Dermis blood vessel endothelial cell (primary cell): ENCODE data around the gene TMEM41A. TPM values are rescaled to one million over a fixed set of nuclear protein-coding genes. Genes with fewer than 3 reads are reported as not detected.

Source experiments
- DNase-seq: peaks from one replicate; pipeline ENCODE4 v3.0.0; 2010
- total RNA-seq: library from RNA; depleted of rRNA; stranded (reverse); fragments of >200 nt; gene quantifications from 2 replicates; pipeline ENCODE4 v1.2.3, GENCODE V29; 2014

TMEM41A gene
- 6.3 and 9.1 TPM in 2 replicates for total RNA-seq

- DNase-seq = peak; percentile 93
Observed at GRCh38 chr3:185498503-185499396, at the start of gene TMEM41A. TMEM41A (minus strand) TSS chr3:185499035; CDS start chr3:185498961, 74 bp downstream.

GRCh38 chr3:185540695-185541094 lies 41.9 kb upstream of the TMEM41A start:
- no peak for DNase-seq

GRCh38 chr3:185539934-185540333 lies 41.1 kb upstream of the TMEM41A start:
- no peak for DNase-seq

DNA sequence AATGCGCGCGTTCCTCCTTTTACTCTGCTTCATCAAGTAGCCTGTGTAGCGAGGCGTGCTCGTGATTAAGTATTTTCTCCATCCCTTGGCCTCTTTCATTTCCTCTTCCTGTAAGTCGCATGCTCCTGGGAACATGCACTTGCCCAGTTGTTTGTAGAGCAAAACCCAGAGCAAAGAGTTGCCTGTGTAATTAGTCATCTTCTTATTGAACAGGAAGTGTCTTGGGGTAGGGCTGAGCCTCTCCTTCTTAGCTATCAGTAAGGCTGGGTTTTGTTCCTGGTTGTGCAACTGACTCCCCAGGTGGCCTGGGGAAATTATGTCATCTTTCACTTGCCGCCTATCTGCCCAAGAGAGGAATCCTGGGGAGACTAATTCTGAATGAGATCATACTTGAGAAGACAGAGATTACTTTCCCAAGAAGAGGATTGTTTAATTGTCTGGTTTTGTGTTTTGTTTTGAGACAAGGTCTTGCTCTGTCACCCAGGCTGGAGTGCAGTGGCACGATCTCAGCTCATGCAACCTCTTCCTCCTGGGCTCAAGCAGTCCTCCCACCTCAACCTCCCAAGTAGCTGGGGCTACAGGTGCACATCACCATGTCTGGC lies 38.6 kb upstream of the TMEM41A start:
- peak; percentile 90 for DNase-seq

- no peak for DNase-seq
Observed at GRCh38 chr3:185534511-185534910, 35.7 kb upstream of the TMEM41A start.

- no peak for DNase-seq
Observed at GRCh38 chr3:185532901-185533300, 34.1 kb upstream of the TMEM41A start.

DNA sequence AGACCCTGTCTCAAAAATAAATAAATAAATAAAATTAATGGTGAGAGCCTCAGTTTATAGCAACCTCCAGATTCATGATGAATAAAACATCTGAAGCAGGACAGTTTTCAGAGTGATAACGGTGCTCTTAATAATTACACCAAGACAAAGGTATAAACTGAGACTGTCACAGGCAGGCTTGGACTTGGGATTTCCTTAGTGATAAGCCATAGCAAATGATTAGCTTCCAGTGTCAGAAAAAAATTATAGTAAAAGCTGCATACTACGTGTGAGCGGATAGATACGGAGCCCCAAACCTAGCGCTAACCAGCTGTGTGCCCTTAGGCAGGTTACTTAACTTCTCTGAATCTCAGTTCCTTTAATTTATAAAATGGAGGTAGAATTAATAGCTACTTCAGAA lies 32.0 kb upstream of the TMEM41A start:
- DNase-seq = no peak

- no peak for DNase-seq
Observed at GRCh38 chr3:185528532-185528931, 29.7 kb upstream of the TMEM41A start.

DNA sequence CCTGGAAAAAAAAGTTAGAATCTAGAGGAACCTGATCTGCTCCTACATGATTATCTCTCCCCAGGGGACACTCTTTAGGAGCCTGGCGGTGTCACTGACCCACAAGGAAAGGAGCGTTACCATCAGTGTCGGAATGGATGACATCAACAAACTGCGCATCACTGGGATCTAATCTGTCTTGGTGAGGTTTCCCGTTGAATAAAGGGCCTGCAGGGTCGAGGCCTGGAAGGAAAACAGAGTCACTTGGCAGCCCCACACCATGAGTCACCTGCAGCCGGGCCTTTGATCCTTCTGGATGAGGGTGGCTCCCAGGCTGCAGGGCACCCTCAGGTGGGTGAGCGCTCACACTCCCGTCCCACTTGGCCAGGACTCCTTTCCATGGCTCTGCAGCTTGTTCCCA lies 28.5 kb upstream of the TMEM41A start:
- DNase-seq = peak; percentile 7

DNA sequence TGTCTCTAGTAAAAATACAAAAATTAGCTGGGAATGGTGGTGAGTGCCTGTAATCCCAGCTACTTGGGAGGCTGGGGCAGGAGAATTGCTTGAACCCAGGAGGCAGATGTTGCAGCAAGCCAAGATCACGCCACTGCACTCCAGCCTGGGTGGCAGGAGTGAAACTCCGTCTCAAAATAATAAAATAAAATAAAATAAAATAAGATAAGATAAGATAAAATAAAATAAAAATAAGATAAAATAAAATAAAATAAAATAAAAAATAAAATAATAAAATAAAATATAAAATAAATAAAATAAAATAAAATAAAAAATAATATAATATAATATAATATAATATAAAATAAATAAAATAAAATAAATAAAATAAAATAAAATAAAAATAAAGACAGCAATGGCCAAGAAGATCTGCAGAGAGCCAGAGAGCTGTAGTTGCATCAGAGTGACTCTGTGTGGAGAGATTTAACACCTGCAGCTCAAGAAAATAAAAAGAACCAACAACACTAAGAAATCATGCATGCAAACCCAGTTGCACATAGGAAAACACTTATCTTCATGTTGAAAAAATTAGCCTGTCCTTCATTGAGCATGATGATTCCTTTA lies 27.6 kb upstream of the TMEM41A start:
- no peak for DNase-seq

- no peak for DNase-seq
Observed at GRCh38 chr3:185521349-185522138, 22.7 kb upstream of the TMEM41A start.

DNA sequence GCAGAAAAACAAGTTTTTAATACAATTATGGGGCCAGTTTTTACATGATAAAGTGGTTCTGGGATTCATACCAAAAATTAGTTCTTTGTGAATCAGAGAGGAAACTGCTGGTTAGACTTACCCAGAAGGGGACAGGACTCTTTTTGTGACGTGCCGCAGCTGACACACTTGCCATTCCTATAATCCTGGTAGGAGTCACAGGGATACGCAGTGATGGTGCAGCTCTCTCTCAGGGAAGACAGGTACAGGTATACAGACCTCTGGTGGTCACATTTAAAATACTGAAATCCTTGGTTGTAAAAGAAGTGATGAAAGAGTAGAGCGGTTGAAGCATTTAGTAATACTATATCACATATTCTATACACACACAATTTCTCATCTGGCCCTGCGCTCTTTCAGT lies 20.2 kb upstream of the TMEM41A start:
- no peak for DNase-seq

DNA sequence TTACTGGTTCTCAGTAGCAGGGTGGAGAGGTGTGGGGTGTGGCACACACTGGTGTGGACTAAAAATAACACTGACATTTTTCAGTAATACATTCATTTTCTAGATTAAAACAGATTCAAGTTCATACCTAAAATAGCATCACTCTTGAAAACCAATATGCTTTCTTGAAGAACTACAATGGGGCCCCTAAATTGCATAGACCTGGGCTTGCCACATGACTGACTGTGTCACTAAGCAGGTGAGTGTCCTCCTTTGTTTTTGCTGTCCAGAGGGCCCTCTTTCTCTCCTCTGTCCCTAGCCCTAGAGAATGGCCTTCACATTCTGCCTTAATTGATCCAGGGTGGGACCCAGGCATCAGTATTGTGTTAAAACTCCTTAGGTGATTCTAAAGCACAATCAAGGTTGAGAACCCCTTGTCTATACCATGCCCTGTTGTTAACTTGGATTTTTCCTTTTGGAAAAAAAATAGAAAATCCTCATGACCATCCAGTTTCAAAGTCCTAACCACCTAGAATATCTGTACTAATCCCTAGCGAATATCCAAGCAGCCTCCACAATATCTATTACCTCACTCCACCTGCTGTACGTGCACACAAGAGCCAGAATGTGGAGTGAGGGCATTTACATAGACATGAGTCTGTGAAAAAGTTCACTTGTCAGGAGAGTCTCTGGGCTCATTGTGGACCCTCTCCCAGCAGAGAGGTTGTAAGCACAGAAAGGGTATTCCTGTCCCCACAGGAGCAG lies 18.7 kb upstream of the TMEM41A start:
- DNase-seq = no peak

- DNase-seq = no peak
Observed at GRCh38 chr3:185511711-185512110, 12.9 kb upstream of the TMEM41A start.

DNA sequence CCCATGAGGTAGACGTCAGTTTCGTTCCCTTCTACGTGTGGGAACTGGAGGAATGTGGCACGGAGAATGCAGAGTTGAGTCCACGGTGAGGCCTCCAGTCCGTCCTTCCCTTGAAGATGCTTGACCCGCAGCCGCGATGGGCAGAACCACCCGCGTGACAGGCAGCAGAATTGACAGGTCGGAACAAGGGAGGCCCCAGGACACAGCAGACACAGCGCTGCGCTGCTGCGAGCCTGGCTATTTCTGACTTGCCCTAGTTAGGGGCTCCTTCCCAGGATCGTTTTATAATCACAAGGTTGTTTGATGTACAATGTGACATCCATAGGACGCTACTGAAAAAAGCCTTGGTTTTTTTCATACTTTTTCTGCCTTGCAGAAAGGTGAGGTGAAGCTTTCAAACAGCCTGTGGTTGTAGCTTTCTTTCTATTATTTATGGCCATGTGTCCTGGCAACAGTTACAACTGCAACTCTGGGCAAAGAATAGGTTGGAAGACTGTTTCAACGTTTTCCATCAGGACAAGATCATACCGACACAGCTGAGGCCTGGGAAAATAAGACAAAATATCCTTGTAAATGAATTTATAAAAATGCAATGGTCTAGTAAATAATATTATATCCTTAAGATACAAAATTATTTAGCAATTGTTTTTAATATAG lies 9.6 kb upstream of the TMEM41A start:
- DNase-seq = no peak

DNA sequence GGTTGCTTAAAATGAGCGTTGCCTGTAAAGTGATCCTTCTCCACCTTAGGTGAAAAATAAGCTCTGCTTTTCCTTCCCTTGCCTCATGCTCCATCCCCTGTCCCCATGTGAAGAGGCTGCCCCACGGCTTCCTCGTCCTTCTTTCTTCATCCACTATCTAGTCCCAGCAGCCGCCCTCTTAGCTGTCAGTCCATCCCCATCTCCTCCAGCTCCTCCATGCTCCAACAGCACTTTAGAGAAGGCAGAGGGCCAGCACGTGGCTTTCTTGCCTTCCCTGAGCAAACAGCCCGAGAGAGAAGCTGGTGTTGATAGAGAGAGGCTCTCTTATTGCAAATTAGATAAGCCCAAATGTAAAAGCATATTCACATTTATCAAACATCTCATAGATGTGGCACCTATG lies 9.0 kb upstream of the TMEM41A start:
- DNase-seq = no peak

- no peak for DNase-seq
Observed at GRCh38 chr3:185504636-185505035, 5.8 kb upstream of the TMEM41A start.

GRCh38 chr3:185503521-185503920 lies 4.7 kb upstream of the TMEM41A start:
- no peak for DNase-seq

GRCh38 chr3:185502987-185503386 lies 4.2 kb upstream of the TMEM41A start:
- no peak for DNase-seq

DNA sequence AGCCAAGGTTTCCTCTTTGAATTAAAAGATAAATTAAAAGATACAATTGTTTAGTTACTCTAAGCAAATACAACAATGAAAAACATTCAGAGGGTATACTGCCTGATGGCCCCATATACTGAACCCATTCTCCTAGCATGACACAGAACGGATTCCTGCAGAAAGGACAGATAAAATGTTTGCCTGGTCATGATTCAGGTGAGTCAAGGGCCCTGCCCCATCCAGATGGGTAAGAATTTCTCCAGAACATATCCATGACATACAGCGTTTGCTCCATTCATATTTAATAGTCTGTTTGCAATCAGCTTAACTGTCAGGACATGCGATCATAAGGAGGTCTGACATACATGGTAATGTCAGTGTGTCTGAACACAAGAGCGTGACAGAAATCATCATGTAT lies 8.6 kb downstream of the TMEM41A start:
- no peak for DNase-seq

DNA sequence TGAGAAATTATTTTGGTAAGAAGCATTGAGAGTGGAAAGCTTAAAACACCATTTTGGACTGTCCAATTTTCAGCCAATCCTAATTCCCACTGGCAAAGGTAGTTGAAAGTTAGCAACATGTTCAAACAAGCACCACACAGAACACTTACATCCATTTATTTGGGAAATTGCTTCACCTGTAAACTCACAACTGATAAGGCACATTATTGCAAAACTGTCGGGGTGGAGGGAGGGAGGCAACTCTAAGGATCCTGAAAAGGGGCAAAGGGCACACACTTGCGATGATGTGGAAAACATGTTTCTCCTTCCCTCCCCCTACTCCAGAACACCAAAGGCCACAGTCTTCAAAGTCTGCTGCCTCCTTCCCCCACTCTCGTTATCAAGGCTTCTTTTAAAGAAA lies 9.4 kb downstream of the TMEM41A start:
- DNase-seq = no peak

DNA sequence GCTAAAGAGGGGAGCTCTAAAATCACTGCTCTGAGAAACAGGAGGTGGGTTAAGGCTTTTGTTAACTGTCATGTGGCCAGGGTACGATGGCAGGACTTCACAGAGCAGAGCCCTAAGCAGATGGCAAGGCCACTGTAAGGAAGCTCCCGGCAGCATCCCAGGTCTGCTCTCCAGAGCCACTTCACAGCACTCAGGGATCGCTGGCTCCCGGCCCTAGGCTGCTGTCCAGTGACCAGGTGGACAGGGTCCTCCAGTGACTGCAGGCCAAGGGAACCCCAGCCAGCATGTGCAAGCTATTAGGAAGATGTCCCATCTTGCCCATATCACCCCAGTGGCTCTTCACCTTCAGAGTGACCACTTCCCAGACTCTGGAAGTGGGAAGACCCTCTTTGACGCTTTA lies 10.4 kb downstream of the TMEM41A start:
- DNase-seq = no peak
